ENCODE results near the gene EPS15. TPM values are rescaled to one million over a fixed set of nuclear protein-coding genes. Genes with fewer than 3 reads are reported as not detected.

Gene EPS15
- total and polyA plus RNA-seq, 2 experiments from 2014 or later, result 26.9 to 41.1 TPM

DNA sequence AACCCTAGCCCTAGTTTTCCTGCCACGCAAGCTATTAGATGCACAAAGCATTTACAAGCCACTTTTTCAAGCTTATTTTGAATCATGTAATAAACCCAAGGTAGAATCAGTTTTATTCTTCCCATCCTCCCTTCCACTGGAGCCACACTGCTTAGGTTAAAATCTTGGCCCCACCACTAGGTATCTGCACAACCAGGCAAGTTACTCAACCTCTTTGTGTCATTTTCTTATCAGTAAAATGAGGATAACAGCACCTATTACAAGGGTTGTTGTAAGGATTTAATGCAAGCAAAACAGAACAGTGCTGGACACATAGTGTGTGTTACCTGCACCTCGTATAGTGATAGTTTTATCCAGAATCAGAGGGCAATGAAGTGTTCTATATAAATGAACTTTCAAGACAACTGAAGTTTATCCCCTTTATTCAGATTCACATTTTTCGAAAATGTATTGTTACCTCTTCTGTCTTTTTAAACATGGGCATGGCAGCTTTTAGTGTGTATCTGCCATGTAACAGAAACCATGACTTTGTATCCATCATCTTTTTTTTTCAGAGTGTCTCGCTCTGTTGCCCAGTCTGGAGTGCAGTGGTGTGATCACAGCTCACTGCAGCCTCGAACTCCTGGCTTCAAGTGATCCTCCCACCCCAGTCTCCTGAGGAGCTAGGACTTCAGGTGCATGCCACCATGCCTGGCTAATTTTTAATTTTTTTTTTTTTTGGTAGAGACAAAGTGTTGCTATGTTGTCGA is 171.5 kb downstream of the EPS15 start:
- Histone ChIP-seq H3F3A (ENCODE audit: insufficient read depth) (no peaks in the 10 kb centered on the region), H3K27ac (no peak overlapping the region), H3K79me2 (ENCODE audit: insufficient read depth) (no peaks in the 10 kb centered on the region), H3K4me3 (no peak overlapping the region), H3K9me2 (ENCODE audit: insufficient read depth) (no peaks in the 10 kb centered on the region), H3K27me3 (replicated peaks; ENCODE audit: insufficient read depth) (peaks cover 17% of the 10 kb centered on the region), H2AFZ (no peak overlapping the region), H3K9me3 (ENCODE audit: low read depth) (no peaks in the 10 kb centered on the region), H3K4me1 (ENCODE audit: insufficient read depth) (no peaks in the 10 kb centered on the region), H3K4me2 (ENCODE audit: unreplicated experiment) (no peak overlapping the region), H3K36me3 (ENCODE audit: low read depth) (no peaks in the 10 kb centered on the region), H3K9ac (no peak overlapping the region), H4K20me1 (ENCODE audit: insufficient read depth) (no peaks in the 10 kb centered on the region)
- WGBS, 2 experiments (ENCODE audit: low coverage in 1 of 2, low lambda C conversion rate in 2 of 2, missing lambda C conversion rate in 2 of 2), result 92 to 93% methylated on average over 6 of the region's 6 CpGs
- in situ Hi-C loops (cut with MboI), result no loop called here
- no peak for TF ChIP-seq EZH2phosphoT487 (IDR thresholded peaks at IDR 0.05; ENCODE audit: insufficient read depth, low read depth)
- no peak for TF ChIP-seq EZH2 (IDR thresholded peaks at IDR 0.05; ENCODE audit: insufficient read depth, poor library complexity, severe bottlenecking)
- no peak for DNase-seq

DNA sequence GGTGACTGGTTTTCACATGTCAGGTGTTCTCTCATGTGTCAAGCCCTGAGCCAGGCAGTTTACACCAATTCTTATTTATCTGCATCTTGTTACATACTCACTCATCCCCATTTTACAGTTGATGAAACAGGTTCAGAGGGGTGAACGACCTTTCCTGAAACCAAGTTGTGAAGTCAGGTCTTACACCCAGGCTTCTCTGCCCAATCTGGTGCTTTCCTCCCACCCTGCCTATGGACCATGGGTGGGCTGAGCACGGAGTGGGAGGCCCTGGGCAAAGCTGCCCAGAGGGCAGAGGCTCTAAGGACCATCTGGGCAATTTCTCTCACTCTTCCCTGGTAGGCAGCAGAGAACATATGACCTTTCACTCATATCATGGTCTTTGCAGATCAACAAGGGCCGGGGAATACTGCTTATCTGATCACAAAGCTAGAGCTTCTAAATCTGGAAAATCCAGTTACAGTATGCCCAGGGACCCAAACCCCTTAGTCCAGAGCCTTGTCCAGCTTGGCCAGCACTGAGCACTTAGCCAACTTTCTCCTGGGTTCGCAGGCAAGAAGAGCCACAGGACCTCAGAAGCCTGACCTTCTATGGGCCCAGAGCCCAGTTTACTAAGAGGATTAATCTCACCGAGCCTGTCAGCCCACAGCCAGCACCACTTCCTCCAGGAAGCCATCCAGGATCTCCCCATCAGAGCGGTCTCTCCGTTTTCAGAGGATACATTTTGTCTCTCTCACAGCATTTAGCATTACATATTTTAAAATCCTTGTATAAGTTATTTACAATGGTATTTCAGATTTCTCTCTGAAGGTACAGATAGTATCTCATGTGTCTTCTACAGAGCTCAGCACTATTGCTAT is 172.8 kb downstream of the EPS15 start:
- Histone ChIP-seq H3K4me2 (ENCODE audit: unreplicated experiment) (no peak overlapping the region), H3K4me1 (ENCODE audit: insufficient read depth) (no peaks in the 10 kb centered on the region), H3K79me2 (ENCODE audit: insufficient read depth) (no peaks in the 10 kb centered on the region), H3K4me3 (no peak overlapping the region), H3F3A (ENCODE audit: insufficient read depth) (no peaks in the 10 kb centered on the region), H2AFZ (no peak overlapping the region), H3K27ac (no peak overlapping the region), H3K9ac (no peak overlapping the region), H3K27me3 (replicated peaks; ENCODE audit: insufficient read depth) (peaks cover 17% of the 10 kb centered on the region), H3K9me2 (ENCODE audit: insufficient read depth) (no peaks in the 10 kb centered on the region), H3K36me3 (ENCODE audit: low read depth) (no peaks in the 10 kb centered on the region), H4K20me1 (ENCODE audit: insufficient read depth) (no peaks in the 10 kb centered on the region), H3K9me3 (ENCODE audit: low read depth) (no peaks in the 10 kb centered on the region)
- 91 to 95% methylated on average over 7 of the region's 7 CpGs for WGBS, 2 experiments (ENCODE audit: low coverage in 1 of 2, low lambda C conversion rate in 2 of 2, missing lambda C conversion rate in 2 of 2)
- TF ChIP-seq EZH2phosphoT487 (IDR thresholded peaks at IDR 0.05; ENCODE audit: insufficient read depth, low read depth) (no peak), EZH2 (IDR thresholded peaks at IDR 0.05; ENCODE audit: insufficient read depth, poor library complexity, severe bottlenecking) (no peak)
- in situ Hi-C loops (cut with MboI), result no loop called here
- DNase-seq, result no peak

DNA sequence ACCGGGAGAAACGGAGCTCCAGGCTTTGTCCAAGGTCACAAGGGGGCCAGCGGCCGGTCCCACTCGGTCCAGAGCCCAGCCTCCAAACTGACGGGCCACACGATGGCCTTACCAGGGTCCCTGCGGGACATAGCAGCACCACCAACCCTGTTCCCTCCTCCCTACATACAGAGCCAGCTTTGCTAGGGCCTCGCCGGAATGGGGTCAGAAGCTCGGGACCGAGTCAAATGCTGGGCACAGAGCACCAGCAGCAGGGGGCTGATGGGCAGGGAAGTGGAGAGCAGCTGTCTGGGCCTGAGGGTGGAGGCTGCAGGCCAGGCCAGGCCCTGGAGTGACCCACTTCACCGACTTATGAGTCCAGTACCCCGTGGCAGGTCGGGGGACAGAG is 173.8 kb downstream of the EPS15 start:
- no peak for DNase-seq
- H3K9me2 ChIP-seq (ENCODE audit: insufficient read depth), result no peaks in the 10 kb centered on the region
- no peak for TF ChIP-seq EZH2 (IDR thresholded peaks at IDR 0.05; ENCODE audit: insufficient read depth, poor library complexity, severe bottlenecking)
- TF ChIP-seq EZH2phosphoT487 (IDR thresholded peaks at IDR 0.05; ENCODE audit: insufficient read depth, low read depth), result no peak
- no peaks in the 10 kb centered on the region for H3F3A ChIP-seq (ENCODE audit: insufficient read depth)
- peaks cover 17% of the 10 kb centered on the region for H3K27me3 ChIP-seq (replicated peaks; ENCODE audit: insufficient read depth)
- H4K20me1 ChIP-seq (ENCODE audit: insufficient read depth), result no peaks in the 10 kb centered on the region
- H3K4me3 ChIP-seq, result no peak overlapping the region
- no peaks in the 10 kb centered on the region for H3K9me3 ChIP-seq (ENCODE audit: low read depth)
- no peak overlapping the region for H3K9ac ChIP-seq
- H3K79me2 ChIP-seq (ENCODE audit: insufficient read depth), result no peaks in the 10 kb centered on the region
- 72 to 84% methylated on average over 13 to 15 of the region's 15 CpGs for WGBS, 2 experiments (ENCODE audit: low coverage in 1 of 2, low lambda C conversion rate in 2 of 2, missing lambda C conversion rate in 2 of 2)
- in situ Hi-C loops (cut with MboI), result no loop called here
- no peak overlapping the region for H3K4me2 ChIP-seq (ENCODE audit: unreplicated experiment)
- H3K36me3 ChIP-seq (ENCODE audit: low read depth), result no peaks in the 10 kb centered on the region
- no peaks in the 10 kb centered on the region for H3K4me1 ChIP-seq (ENCODE audit: insufficient read depth)
- H2AFZ ChIP-seq, result no peak overlapping the region
- no peak overlapping the region for H3K27ac ChIP-seq

DNA sequence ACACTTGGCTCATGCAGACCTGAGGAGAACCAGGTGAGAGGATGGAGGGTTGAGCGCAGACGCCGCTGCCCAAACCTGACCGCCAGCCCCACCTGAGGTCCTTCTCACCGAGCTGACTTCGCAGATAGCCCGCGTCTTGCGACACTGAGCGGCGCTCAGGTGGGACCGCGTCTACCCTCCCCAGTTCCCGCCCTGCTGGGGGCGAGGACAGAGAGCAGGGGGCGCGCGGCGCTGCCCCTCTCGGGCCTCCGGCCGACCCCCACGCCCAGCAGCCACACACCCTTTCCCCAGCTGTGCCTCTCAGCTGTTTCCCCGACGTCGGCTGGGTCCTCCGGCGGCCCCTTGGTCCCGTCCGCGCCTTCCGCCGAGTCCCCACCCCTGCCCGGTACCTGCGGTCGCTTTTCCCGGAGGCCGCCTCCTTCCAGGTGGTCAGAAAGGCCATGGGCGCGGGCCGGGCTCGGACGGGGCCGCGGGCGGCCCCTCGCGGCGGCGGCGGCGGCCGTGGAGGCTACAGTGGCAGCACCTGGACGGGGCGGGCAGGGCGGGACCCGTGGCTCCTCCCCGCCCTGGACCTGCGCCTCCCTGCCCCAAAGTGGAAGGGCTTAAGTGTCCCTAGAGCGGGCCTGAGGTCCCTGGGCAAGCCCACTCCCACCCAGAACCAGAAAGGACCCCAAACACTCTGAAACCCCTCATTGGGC is 174.3 kb downstream of the EPS15 start:
- H3K4me1 ChIP-seq (ENCODE audit: insufficient read depth), result no peaks in the 10 kb centered on the region

More for the DNA sequence above, 174.3 kb downstream of the EPS15 start:
- in situ Hi-C loops (cut with MboI), result no loop called here
- WGBS, 2 experiments (ENCODE audit: low coverage in 1 of 2, low lambda C conversion rate in 2 of 2, missing lambda C conversion rate in 2 of 2), result 5 to 11% methylated on average over 38 to 59 of the region's 60 CpGs
- Histone ChIP-seq H3K27ac (no peak overlapping the region), H3K9ac (no peak overlapping the region), H3K4me3 (no peak overlapping the region), H3K9me3 (ENCODE audit: low read depth) (no peaks in the 10 kb centered on the region), H3K9me2 (ENCODE audit: insufficient read depth) (no peaks in the 10 kb centered on the region), H3K4me2 (ENCODE audit: unreplicated experiment) (no peak overlapping the region), H3K27me3 (replicated peaks; ENCODE audit: insufficient read depth) (peaks cover 17% of the 10 kb centered on the region), H3F3A (ENCODE audit: insufficient read depth) (no peaks in the 10 kb centered on the region), H4K20me1 (ENCODE audit: insufficient read depth) (no peaks in the 10 kb centered on the region), H3K36me3 (ENCODE audit: low read depth) (no peaks in the 10 kb centered on the region), H3K79me2 (ENCODE audit: insufficient read depth) (no peaks in the 10 kb centered on the region), H2AFZ (no peak overlapping the region)
- TF ChIP-seq EZH2phosphoT487 (IDR thresholded peaks at IDR 0.05; ENCODE audit: insufficient read depth, low read depth) (no peak), EZH2 (IDR thresholded peaks at IDR 0.05; ENCODE audit: insufficient read depth, poor library complexity, severe bottlenecking) (peak; percentile 13)
- DNase-seq, result peak; percentile 20

All from GM23248 (cell line).